ENCODE measurements around the gene PPP2R2D.

Gene PPP2R2D

GRCh38 chr10:131929122-131929845, 28.5 kb downstream of the PPP2R2D start:
- DNase-seq (ENCODE audit: low spot score), result no peak

GRCh38 chr10:131930150-131930549, 29.3 kb downstream of the PPP2R2D start:
- no peak for DNase-seq (ENCODE audit: low spot score)

GRCh38 chr10:131930586-131931330, 29.9 kb downstream of the PPP2R2D start:
- no peak for DNase-seq (ENCODE audit: low spot score)

GRCh38 chr10:131931981-131932380, 31.2 kb downstream of the PPP2R2D start:
- no peak for DNase-seq (ENCODE audit: low spot score)

- no peak for DNase-seq (ENCODE audit: low spot score)
These were observed 32.3 kb downstream of the PPP2R2D start for GRCh38 chr10:131933016-131933695.

- no peak for DNase-seq (ENCODE audit: low spot score)
These were observed 32.9 kb downstream of the PPP2R2D start for GRCh38 chr10:131933696-131934086.

GRCh38 chr10:131934769-131935168, 34.0 kb downstream of the PPP2R2D start:
- no peak for DNase-seq (ENCODE audit: low spot score)

- DNase-seq (ENCODE audit: low spot score), result no peak
These were observed 34.5 kb downstream of the PPP2R2D start for GRCh38 chr10:131935260-131935659.

GRCh38 chr10:131936294-131936693, 35.5 kb downstream of the PPP2R2D start:
- DNase-seq (ENCODE audit: low spot score), result no peak

- DNase-seq (ENCODE audit: low spot score), result no peak
These were observed 35.9 kb downstream of the PPP2R2D start for GRCh38 chr10:131936736-131937135.

- DNase-seq (ENCODE audit: low spot score), result no peak
These were observed 37.0 kb downstream of the PPP2R2D start for GRCh38 chr10:131937836-131938235.

GRCh38 chr10:131938681-131939080, 37.9 kb downstream of the PPP2R2D start:
- no peak for DNase-seq (ENCODE audit: low spot score)

GRCh38 chr10:131942455-131942854, 41.6 kb downstream of the PPP2R2D start:
- DNase-seq (ENCODE audit: low spot score), result no peak

- DNase-seq (ENCODE audit: low spot score), result peak; percentile 74
These were observed 42.4 kb downstream of the PPP2R2D start for GRCh38 chr10:131943021-131943814.

- DNase-seq (ENCODE audit: low spot score), result no peak
These were observed 43.6 kb downstream of the PPP2R2D start for GRCh38 chr10:131944412-131944811.

GRCh38 chr10:131944976-131945695, 44.3 kb downstream of the PPP2R2D start:
- no peak for DNase-seq (ENCODE audit: low spot score)

- DNase-seq (ENCODE audit: low spot score), result no peak
These were observed 45.5 kb downstream of the PPP2R2D start for GRCh38 chr10:131946321-131946751.

- no peak for DNase-seq (ENCODE audit: low spot score)
These were observed 46.1 kb downstream of the PPP2R2D start for GRCh38 chr10:131946880-131947279.

- no peak for DNase-seq (ENCODE audit: low spot score)
These were observed 47.0 kb downstream of the PPP2R2D start for GRCh38 chr10:131947631-131948347.

GRCh38 chr10:131948501-131948900, 47.7 kb downstream of the PPP2R2D start:
- no peak for DNase-seq (ENCODE audit: low spot score)
